HG02759 (cell line): ENCODE measurements around the gene ANKH.

ENCODE experiments used
- ATAC-seq: cut with Tn5 transposase; IDR thresholded peaks from one replicate; pipeline ENCODE4 v1.9.1; 2021; ENCODE audit warnings: mild to moderate bottlenecking, moderate library complexity; ENCODE audit not compliant: unreplicated experiment

The ANKH gene

DNA sequence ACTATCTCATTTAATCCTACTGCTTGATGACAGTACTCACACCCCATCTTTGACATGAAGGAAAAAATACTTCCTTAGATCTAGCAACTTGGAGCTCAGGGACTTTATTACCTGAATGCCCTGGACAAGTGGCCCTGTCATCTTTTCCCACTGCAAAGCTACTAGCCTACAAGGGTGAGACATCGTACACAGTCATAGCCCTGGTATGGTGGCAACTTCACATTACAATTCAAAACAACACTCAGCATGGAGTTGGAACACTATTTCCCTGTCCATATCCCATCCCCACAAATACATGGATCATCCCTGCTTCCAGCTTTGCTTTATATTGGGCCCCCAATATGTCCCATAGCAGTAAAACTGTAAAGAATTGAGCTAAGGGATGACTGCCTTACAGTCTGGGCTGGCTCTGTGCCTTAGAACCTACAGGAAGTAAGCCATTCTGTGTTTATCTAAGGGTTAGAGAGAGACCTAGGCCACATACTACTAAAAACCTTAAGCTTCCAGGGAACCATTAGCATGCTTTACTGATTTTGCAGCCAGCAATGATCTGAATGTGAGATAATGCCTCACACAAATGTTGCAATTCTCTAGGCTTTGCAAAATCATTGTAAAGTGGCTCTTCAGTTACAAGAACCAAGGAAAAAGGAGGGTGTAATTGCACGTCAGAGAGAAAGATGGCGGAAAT, 151.2 kb downstream of the ANKH start:
- no peak for ATAC-seq

DNA sequence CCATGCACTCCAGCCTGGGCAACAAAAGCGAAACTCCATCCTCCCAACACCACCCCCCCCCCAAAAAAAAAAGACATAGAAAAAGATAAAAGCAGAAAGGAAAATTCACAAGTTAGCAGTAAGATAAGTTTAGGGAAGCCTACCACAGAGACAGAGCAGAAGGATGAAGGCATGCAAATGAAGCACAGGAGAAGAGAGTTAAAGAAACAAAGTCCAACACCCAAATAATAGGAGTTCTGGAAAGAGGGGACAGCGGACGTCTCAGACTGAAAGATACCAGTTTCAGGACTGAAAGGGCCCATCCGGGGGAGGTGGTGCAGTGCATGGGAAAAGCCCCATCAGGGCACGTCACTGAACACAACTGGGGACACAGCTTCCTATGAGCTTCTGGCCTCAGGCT, 152.8 kb downstream of the ANKH start:
- no peak for ATAC-seq

DNA sequence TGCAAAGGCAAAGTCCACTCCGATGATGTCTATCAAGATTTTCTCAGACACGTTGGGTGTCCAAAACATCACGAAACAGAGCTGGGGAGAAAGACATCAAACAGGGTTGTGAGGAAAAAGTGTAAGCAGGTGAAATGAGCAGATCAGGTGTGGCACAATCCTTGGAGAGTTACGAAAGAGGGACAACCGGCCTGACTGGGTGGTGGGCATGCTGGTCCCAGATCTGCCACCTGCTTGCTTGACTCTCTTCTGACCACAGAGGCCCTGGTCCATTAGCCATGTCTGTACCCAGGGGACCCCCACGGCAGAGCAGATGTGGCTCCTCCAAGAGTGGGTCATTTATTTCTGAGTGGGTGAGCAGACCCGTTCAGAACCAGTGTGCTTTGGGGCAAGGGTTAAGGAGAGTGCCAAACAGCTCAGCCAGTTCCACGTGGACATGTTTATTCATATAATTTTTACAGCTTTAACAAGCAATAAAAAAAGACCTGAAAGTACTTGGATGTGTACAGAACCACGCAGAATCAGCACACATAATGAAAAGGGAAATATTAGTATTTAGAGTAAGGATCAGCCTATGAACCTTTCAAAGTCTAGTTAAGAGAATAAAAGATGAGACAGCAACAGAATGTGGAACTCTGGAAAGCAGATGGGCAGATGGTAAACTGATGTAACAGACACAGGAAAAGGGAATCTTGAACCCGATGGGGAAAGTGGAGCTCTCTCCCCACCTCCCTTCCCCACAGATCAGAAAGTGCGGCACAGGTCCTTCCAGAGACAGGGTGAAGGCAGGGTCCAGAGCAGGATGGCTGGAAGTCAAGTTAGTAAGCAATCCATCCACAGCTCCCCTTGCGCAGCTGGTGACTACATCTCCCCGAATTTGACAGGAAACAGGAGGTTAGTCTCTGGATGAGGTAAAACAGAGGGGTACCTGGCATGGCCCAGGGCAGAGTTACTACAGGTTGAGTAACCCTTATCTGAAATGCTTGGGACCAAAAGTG, 154.5 kb downstream of the ANKH start:
- ATAC-seq: no peak

DNA sequence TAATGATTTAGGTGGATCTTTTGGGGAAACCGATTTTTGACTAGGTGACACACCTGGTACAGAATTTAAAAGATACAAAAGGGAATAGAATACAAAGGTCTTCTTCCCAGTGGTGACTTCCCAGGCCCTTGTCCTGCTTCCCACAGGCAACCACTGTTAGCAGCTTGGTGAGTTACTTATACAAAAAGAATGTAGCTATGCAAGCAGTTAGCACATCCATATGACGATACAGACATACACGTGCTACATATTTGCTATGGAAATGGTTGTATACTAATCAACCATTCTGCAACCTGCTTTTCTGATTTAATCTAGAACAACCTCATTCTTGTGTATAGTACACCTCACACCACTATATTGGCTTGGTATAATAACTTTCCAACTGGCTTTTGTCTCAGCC, 156.1 kb downstream of the ANKH start:
- ATAC-seq: no peak

DNA sequence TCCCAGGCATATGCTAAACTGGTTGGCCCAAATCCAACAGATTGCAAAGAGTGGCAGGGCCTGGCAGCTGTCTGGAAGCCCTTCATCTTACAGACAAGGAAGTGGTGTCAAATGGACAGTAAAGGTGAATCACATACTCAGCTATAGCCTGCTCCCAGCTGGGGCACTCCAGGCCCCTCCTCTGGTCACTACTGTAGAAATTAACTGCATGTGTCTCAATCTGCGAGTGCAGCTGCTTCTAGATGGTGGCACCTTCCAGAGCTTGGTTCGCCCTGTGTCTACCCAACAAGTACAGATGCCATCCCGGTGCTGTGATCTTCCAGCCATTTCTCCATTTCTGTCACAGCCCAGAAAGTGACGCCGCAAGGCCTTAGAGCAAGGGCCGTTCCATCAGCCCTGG, 156.9 kb downstream of the ANKH start:
- no peak for ATAC-seq

DNA sequence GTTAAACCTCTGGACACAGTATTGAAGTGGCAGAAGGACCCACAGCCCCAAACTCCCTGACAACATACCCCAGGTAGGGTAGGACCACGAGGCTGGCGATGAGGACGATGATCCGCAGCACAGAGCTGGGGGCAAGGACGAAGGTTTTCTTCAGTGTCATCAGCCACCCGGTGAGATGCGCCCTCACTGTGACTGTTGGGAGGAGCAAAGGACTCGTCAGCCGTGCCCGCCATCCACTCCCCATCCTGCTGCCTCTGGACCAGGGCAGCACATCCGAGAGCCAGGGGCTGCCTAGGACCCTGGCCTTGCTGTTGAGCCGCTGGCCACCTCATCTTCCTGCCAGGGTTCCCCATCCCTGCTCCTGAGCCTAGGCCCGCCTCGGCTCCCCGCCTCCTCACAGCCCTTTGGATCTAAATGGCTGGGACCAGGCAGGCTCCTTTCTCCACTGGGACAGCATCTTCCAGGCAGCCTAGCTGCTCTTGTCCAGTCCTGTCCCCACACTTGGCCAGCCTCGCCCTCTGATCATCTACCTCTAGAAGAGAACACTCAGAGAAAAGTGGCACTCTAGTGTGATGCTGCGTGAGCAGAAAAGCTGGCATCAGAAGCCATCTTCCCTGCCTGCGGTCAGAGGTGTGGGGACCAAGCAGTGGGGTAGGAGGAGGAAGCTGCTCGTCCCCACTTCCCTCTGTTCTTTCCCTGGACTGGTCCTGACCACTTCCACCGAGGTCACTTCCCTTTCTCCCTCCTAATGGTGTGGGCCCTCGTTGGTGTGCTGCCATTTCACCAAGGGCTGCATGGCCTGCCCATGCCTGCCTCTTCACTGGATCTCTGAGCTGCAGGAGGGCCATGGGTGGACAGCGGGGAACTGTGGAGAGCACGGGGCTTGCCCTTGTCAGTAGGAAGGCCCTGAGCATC, 157.8 kb downstream of the ANKH start:
- ATAC-seq: no peak

DNA sequence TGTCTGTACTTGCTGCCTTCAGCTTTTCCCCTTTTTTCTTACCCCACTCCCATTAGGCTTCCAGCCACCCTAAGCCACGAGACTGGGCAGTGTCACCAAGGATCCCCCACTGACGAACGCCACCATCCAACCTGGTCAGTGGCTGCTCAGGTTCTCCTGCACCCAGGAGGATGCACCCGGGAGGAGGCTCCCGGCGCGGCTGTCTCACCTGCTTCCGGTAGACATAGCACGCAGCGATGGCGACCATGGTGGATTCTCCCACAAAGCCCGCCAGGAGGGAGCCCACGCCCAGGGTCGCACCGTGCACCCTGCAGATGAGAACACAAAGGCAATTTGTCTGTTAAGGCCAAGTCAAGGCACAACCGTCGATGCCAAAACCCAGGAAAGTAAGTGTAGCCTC, 158.9 kb downstream of the ANKH start:
- ATAC-seq: no peak

DNA sequence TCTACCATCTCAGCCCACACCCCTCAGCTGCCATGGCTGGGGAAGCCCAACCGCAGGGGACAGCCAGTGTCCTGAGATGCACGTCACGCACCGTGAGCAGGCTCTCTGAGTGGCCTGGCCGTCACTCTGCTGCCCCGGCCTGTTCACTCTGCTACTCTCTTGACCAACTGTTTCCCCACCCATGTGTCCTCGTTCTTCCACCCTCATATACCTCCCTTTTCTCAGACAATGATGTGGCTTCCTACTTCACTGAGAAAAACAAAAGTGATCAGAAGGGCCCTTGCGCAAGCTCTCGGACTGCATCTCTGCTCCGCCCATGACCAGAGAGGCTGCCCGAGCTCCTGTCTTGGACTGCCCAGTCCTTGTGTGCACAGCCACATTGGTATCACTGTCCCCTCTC, 159.4 kb downstream of the ANKH start:
- no peak for ATAC-seq

DNA sequence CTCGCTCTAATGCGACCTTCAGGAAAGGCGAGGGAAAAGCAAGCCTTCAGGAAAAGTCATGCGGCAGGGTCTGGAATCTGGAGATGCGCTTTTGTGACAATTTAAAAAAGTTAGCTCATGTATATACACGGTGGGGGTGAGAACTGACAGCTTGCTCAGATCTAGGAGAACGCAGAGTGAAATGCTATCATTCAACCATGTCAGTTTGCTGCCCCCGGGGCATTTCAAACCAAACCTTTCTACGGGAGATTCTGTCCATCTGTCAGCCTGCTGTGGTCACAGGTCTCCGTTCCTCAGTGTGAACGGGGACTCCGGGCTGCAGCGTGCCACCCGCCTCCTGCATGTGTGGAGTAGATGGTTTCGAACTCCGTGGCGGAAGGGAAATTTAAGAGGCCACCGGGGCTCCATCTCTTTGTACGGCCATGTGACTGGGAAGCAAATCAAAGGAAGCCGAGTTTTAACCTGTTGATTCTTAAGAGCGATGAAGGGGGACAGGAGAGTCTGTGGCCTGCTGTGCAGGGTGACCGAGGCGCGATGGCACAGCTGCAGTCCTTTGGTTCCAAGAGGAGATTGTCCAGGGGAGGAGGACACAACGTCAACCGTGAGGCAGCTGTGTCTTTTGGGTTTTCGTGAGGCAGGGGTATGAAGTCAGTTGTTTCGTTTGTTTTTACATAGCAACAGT, 161.1 kb downstream of the ANKH start:
- ATAC-seq: no peak

DNA sequence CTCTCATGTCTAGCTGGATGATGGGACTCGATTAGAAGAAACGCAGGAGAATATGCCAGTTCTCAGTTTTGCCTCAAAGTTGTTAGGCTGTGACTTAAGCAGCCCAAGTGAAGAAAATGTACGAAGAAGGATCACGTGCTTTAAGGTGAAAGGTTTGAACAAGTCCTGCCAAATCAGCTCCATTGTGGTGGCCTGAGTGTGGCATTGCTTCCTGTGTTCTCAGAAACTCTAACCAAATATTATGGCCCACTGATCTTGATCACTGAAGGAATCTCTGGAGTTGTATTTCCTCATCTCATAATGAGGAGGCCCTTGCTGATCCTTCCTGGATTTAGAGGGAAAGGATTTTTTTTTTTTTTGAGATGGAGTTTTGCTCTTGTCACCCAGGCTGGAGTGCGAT, 163.0 kb downstream of the ANKH start:
- no peak for ATAC-seq

DNA sequence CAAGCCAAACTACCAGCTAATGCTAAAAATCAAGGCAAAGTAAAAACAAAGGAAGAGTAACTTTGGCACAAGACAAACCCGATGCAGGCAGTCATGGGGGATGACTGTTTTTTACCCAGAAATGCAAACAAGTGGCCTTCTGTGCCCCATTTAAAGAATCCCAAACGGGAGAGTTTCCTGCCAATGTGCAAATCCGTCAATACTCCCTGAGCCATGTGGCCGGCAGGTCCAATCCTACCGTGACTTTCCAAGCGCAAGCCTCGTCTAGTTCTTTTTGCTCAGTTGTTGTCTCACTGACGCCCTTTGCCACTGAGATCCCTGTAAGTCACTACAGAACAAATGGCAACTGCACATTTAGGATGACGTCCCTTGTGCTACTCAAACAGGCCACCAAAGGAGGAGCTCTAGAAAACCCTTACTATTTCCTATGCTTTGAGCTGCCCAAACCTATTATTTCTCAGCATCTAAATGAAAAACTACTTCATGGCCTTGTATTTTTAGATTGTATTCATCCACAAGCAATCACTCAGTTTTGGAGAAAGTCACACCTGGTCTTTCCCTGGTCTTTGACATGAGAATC, 163.7 kb downstream of the ANKH start:
- no peak for ATAC-seq

DNA sequence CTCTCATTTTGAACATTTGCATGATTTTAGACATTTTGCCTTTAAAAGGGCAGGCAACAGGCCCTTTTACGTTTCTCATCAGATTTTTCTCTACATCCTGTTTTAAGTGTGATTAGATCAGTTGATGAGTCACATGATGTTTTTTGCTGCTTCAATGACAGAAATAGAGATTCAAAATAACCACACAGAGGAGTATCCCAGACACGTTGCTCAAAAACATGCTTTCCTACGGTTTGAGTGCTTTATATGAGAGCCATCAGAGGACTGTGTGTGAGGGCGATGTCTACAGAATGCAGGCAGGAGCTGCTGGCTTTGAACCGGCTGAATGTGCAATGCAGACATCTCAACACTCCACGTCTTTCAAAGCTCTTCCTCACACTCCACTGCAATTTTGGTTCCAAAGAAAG, 165.0 kb downstream of the ANKH start:
- ATAC-seq: no peak

DNA sequence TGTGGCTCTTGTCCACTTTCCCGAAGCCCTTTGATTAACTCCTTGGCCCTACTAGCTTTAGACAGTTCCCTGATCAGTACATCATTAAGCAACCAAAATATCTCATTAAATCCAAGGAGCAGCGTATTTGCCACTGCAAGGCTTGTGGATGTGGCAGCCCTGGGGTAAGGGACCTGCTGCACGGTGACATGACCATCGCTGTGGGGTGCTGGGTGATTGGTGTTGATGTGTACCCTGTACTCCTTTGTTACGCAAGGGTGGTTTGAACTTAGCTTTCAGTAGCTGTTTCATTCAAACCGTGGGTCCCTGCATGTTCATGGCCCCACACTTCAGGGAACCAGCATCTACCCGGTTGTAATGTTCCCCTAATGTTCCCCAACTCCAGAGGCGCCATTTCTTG, 166.0 kb downstream of the ANKH start:
- ATAC-seq: no peak

DNA sequence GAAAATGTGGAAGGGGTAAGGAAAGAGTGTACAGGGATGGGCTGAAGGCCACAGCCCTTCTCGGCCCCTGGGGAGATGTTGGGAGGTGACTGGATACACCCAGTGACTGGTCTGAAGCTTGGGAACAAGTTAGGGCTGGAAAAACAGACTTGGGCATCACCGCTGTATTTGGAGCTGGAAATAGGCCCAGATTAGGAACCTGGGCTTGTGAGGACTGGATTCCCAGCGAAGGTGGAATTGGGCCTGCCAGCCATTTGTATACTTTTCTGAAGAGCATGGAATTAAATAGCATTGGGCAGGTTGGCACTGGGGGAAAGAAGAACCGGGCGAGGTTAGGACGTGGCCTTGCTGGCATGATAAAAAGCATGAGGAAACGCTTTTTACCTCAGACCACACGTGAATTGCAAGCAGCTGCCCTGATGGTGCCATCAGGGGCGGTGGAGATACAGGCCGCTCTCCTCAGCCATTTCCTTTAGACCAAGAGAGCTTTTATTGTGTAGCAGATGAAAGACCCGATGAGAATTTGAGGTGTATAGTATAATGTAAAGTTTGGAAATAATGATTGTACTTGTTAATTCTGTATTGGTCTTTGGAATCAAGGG, 169.2 kb downstream of the ANKH start:
- ATAC-seq: no peak

DNA sequence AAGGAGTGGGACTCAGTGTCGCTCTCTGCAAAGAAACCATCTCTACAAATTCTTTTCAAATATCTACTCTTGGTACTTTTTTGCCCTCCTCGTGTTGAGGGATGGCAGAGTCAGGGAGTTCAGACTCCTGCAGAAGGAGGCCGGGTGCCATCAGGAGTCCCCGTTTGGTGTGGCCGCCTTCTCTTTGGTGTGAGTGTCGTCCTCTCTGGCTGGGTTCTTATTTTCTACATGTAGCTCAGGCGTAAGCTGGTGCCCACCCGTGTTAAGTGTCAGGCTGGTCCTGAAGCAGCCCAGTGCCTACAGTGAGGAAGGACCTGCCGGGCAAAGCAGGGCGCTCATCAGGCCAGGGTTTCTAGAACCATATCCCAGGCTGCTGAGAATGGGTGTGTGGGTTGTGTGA, 170.0 kb downstream of the ANKH start:
- no peak for ATAC-seq

DNA sequence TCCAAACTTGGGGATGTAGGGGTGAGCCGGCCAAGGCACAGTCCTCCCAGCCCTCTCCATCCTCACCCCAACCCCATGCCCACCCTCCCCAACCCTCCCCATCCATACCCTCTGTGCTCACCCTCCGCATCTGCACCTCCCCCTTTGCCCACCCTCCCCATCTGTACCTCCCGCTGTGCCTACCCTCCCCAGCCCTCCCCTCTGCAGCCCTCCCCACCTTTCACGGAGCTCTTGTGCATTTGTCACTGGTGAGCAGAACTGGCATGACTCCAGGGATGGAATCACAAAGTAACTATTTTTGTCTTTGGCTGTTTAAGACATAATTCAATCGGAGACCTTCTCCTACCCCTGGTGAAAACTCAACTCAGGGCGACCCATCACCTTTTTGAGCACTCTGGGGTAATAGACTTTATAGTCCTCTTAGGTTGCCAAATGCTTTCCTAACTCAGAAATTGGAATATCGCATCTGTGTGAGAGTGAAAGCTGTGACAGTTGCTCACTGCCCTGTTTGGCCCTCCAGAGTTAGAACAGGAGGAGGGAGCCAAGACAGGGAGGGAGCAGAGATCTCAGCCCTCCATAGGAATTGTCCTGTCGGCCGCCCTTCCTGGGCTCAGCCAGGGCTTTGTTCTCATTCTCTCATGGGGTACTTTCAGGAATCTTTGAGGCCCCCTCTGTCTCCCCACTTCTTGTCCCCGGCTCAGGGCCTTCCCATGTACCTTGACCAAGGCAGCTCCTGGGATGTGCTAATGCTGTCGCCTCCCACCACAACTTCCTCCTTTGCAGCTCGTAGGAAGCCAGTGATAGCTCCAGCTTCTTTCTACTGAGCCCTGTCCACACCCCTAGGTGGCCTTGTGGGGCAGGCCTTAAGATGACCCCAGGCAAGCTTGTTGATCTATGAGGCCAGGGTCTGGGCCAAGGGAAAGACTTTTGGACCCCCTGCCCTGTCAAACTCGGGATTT, 170.8 kb downstream of the ANKH start:
- no peak for ATAC-seq

DNA sequence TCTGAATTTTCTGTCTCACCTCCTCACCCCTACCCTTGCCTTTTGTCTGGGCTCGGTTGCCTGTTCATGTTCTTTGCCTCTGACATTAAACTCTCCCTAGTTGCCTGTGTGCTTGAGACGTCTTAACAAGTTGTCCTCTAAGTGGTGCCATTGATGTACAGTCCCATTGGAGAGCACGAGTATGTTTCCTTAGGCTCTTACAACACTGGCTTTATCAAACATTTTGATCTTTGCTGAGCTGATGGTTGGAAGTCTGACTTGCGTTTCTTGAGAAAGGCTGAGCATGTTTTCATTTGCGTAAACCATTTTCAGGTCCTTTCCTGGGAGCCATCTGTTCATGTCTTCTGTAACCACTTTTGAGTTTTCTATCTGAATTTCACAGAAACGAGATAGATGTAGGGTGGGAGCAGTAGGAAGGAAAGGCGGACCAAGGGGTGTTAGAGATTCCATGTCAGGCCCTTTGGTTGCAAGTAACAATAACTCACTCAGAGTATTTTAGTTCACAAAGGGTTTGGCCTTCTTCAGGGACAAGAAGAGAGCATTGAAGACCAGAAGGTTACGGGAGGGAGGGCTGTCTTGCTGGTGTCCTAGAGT, 171.7 kb downstream of the ANKH start:
- ATAC-seq: no peak

DNA sequence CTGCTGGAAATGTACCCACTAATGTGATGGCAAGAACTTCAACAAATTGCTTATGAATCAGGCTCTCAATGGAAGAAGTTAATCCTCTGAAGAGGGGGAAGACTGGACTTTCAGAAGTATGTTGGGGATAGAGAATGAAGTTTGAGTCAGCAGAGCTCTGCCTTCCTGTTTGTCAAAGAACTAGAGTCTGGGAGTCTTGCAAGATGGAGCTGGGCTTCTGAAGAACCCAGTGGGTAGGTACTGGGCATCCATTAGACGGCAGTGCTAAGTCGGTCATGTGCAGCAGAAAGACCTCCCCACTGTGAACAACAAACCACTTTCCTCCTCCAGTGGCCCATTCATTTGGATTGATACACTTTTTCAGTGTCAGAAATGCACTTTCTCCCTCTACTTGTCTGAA, 172.4 kb downstream of the ANKH start:
- no peak for ATAC-seq
